GM13977 (cell line): ENCODE results near the gene GALC.
A peak's percentile ranks its signal among the peaks of the same experiment; 100 is the strongest.

ENCODE experiments used
- DNase-seq: peaks from one replicate; pipeline ENCODE4 v3.0.0; 2012; ENCODE audit warnings: low spot score
- CTCF ChIP-seq: IDR thresholded peaks from 2 replicates; pipeline ENCODE4 v1.5.1; 2012; ENCODE audit warnings: mild to moderate bottlenecking, control low read depth; ENCODE audit not compliant: insufficient read depth; ENCODE audit errors: extremely low read depth, missing control alignments
- in situ Hi-C: fragments of 300-500 bp; cut with MboI; formaldehyde crosslinking; loops from one replicate; pipeline ENCODE4 v1.12.0; 2022; ENCODE audit warnings: low sequenced_read_pairs, low pct_unique_long_range_greater_than_20kb, mixed read lengths, inconsistent platforms; ENCODE audit not compliant: unreplicated experiment

The GALC gene

DNA sequence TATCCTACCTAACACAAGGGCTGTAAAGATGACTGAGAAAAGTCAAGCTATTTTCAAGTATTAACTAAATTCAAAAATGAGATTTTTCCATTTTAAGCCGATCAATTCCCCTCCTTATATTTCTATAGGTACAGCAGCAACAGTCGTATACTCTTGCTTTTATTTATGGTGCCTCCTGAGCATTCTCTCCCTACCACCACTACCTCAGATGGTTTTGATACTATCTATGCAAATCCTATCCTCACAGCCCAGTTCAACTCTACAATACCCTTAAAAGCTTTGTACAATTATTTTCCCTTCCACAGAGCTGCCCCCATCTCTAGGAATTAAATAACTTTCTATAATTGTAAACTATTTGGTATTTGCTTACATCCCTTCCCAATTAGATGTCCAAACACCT is 52.1 kb downstream of the GALC start:
- TF ChIP-seq CTCF, result no peak
- no peak for DNase-seq
- in situ Hi-C loops, result loop anchor here (10.0 kb wide), 1 partner anchor 234 kb away; no protein-coding TSS in a partner anchor

GRCh38 chr14:87940382-87940781 is 52.6 kb downstream of the GALC start:
- no peak for DNase-seq
- in situ Hi-C loops, result loop anchor here (10.0 kb wide), 1 partner anchor 234 kb away; no protein-coding TSS in a partner anchor
- no peak for TF ChIP-seq CTCF

- no peak for DNase-seq
- no peak for TF ChIP-seq CTCF
- in situ Hi-C loops, result no loop called here
These were observed 57.1 kb downstream of the GALC start for GRCh38 chr14:87935886-87936285.

DNA sequence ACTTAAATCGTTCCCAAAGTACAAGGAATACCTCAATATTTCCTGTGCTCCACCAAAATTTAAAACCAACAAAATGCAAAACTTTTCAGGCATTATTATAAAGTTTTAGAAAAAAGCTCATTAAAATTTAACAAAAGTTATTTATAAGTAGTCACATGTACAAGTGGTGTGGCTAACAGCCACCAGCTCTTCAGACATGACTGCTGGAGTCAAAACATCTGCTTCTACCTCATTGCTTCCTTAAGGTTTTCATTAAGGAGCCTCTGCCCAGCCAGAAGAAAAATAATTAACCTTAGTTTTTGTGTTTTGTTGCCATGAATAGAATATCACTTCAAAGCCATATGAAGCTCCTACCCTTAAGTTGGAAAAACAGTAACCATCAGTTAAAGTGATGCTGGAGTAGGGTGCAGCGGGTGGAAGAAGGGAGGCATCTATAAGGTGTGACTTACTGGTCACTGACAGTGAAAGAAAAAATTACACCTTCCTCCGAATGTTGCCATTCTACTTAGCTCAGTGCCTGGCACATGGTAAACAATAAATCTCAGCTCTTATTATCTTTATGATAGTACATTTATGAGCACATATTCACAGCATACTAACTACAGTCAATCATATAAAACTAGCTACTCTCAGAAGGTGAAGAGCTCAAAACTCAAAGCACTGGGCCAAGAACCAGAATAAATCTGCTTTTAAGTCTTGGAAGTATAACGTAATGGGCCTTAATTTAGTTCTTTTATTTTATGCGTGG is 57.7 kb downstream of the GALC start:
- in situ Hi-C loops, result no loop called here
- no peak for DNase-seq
- no peak for TF ChIP-seq CTCF

GRCh38 chr14:87934185-87934584 is 58.8 kb downstream of the GALC start:
- in situ Hi-C loops, result no loop called here
- DNase-seq, result no peak
- peak; percentile 6 for TF ChIP-seq CTCF

DNA sequence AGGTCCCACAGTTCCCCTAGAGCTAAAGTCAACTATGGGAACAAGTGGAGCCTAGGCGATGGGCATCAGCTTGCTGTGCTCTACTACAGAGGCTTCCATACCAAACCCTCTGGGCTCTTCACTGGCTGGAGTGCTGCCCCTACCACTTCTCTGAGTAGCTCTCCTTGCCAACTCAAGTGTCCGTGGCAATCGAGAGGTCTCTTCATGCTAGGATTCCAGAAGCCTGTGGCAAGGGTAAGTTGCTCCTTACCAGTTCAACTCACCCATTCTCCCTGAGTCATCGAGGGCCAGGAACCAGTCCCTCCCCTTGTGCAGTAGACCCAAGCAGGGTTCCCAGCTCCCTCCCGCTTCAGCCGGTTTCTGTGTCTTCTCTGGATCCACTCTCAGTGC is 76.1 kb downstream of the GALC start:
- in situ Hi-C loops, result no loop called here
- no peak for DNase-seq
- TF ChIP-seq CTCF, result no peak
